Urinary bladder (tissue), 4 donors: ENCODE measurements around the gene PIMREG. TPM values are rescaled to one million over a fixed set of nuclear protein-coding genes. Genes with fewer than 3 reads are reported as not detected.

Experiments used
- DNase-seq: peaks from one replicate; pipeline ENCODE4 v3.0.0-alpha.2; 2015; ENCODE audit errors: extremely low spot score
- H3K27ac ChIP-seq: one replicate; pipeline ENCODE4 v1.5.1; 2013; ENCODE audit warnings: low read depth, mild to moderate bottlenecking, moderate library complexity
- H3K36me3 ChIP-seq: one replicate; pipeline ENCODE4 v1.6.1; 2013; ENCODE audit warnings: mild to moderate bottlenecking, moderate library complexity; ENCODE audit not compliant: insufficient read depth
- H3K4me1 ChIP-seq: one replicate; pipeline ENCODE4 v1.6.1; 2013; ENCODE audit warnings: mild to moderate bottlenecking, moderate library complexity; ENCODE audit not compliant: insufficient read depth
- H3K4me3 ChIP-seq: one replicate; pipeline ENCODE4 v1.5.1; 2013; ENCODE audit warnings: low read depth, low read length
- WGBS: extraction: QIAGEN DNeasy Blood & Tissue Kit; methylation state at CpG from one replicate; pipeline ENCODE4 v1.1.7; 2013; 5-methylcytosine and 5-hydroxymethylcytosine counted together
- polyA plus RNA-seq: library from polyadenylated mRNA; stranded (reverse); fragments of 200-250 nt; gene quantifications from one replicate; pipeline ENCODE4 v1.2.3, GENCODE V29; 2013
- total RNA-seq: library from RNA; depleted of rRNA; stranded (reverse); fragments of >200 nt; gene quantifications from one replicate; pipeline ENCODE4 v1.2.3, GENCODE V29; 2014
- donor health status: healthy with polysubstance abuse.
- donor health status: healthy.

PIMREG gene
- total RNA-seq (14.2 TPM), polyA plus RNA-seq (0.41 TPM)

DNA sequence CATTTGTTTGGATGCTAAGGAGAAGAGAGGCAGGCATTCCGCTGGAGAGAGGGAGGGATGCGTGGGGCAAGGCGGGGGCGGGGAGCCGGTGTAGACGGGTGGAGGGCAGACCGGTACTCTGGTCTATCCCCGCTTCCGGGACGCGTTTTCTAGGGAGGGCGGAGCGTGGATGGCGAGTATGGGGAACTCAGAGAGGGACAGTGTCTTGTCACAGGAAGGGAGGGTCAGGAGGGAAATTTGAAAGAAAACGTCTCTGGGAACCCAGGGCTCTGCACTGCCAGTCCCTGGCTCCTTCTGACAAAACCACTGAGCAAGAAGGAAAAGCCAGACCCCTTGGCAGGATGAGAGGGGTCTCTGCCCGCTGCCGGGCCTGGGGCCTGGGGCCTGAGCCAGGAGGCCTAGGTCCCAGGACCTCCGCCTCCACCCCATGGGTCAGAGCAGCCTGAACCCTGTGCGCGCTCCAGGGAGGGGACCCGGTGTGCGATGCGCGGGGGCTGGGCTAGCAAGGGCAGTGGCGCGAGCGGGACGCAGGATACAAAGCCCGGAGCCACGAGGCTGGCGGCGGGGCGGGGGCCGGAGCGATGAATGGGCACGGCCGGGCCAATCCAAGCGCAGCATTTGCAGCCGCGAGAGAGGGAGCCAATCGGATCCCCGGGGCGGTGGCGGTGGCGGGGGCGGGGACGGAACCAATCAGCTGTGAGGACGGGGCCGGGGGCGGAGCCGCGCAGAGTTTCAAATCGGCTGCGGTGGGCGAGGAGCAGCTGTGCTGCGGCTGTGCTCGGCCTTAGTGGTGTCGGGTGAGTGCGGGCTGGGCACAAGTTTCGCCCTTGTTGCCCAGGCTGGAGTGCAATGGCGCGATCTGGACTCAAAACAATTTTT, at the start of gene PIMREG:
TSS of gene PIMREG (plus strand) at position 764 of the 879 bp plus-strand sequence. CDS start 656 bp downstream, outside the sequence.
- H3K27ac ChIP-seq: no peak within 1 kb of the TSS
- under 1% methylated on average over 62 of the region's 62 CpGs for WGBS
- peak; percentile 85 for DNase-seq

GRCh38 chr17:6398955-6399354, 45.3 kb upstream of the PIMREG start:
- WGBS: 60% methylated on average over 2 of the region's 2 CpGs
- Histone ChIP-seq H3K4me3 (no peak overlapping the region), H3K4me1 (no peaks in the 10 kb centered on the region), H3K27ac (no peak overlapping the region), H3K36me3 (no peaks in the 10 kb centered on the region)
- no peak for DNase-seq

More for the DNA sequence above, at the start of gene PIMREG:
- Histone ChIP-seq H3K36me3 (no peaks in the 10 kb centered on the region), H3K4me1 (no peaks in the 10 kb centered on the region), H3K4me3 (peak within 1 kb of the TSS; percentile 36)

GRCh38 chr17:6402258-6402657, 42.0 kb upstream of the PIMREG start:
- no peak overlapping the region for H3K27ac ChIP-seq
- DNase-seq: no peak
- no peak overlapping the region for H3K4me3 ChIP-seq
- no peaks in the 10 kb centered on the region for H3K36me3 ChIP-seq
- H3K4me1 ChIP-seq: no peaks in the 10 kb centered on the region
- 58% methylated on average over 6 of the region's 6 CpGs for WGBS

- H3K4me3 ChIP-seq: no peak overlapping the region
- H3K27ac ChIP-seq: no peak overlapping the region
- no peak for DNase-seq
- no peaks in the 10 kb centered on the region for H3K36me3 ChIP-seq
- no peaks in the 10 kb centered on the region for H3K4me1 ChIP-seq
- WGBS: 65% methylated on average over 6 of the region's 6 CpGs
Measured at GRCh38 chr17:6408276-6408675, 36.0 kb upstream of the PIMREG start.

- no peaks in the 10 kb centered on the region for H3K36me3 ChIP-seq
- WGBS: 65% methylated on average over 10 of the region's 10 CpGs
- no peaks in the 10 kb centered on the region for H3K4me1 ChIP-seq
- no peak overlapping the region for H3K4me3 ChIP-seq
- DNase-seq: no peak
- H3K27ac ChIP-seq: no peak overlapping the region
Measured at GRCh38 chr17:6408735-6409134, 35.5 kb upstream of the PIMREG start.

GRCh38 chr17:6413065-6413464, 31.2 kb upstream of the PIMREG start:
- Histone ChIP-seq H3K27ac (no peak overlapping the region), H3K36me3 (no peaks in the 10 kb centered on the region), H3K4me3 (no peak overlapping the region), H3K4me1 (no peaks in the 10 kb centered on the region)
- DNase-seq: no peak
- WGBS: 98% methylated on average over 1 of the region's 1 CpG

DNA sequence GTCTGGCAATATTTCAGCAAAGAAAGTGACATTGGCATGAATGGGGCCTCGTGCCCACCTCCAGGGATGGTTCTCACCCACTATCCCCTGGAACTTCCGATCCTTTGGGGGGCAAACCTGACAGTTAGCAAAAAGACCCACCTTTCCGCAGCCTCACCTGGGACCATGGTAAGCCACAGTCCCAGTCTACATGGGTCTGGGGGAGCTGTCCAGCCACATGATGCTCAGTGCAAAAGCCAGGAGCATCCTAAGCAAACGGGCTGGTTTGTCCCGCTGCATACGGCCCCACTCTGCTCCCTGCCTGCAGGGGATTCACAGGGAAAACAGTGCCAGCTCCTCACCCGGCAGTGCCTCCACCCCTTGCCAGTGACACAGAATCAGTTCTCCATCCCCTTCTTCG, 28.6 kb upstream of the PIMREG start:
- H3K36me3 ChIP-seq: no peaks in the 10 kb centered on the region
- no peak overlapping the region for H3K27ac ChIP-seq
- H3K4me1 ChIP-seq: no peaks in the 10 kb centered on the region
- WGBS: 72% methylated on average over 8 of the region's 8 CpGs
- H3K4me3 ChIP-seq: no peak overlapping the region
- no peak for DNase-seq

DNA sequence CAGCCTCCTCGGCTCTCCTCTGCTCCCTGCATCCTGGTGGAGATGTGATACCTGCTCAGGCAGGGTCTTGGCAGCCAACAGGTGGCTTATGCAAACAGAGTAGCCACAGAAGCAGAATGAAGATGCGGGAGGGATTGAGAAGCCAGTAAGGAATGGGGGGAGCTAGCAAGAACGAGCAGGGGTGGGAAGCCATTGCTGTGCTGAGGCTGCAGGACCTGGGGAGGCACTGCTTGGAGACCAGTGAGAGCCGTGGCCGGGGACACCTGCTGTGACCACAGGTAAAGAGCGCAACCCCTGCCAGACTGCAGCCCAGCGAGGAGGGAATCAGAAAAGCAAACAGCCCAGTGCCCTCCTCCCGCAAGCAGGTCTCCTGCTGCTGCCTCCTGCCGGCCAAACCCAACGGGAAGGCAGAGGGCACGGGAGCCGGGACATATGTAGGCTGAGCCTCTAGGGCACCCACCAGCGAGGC, 24.0 kb upstream of the PIMREG start:
- Histone ChIP-seq H3K4me3 (no peak overlapping the region), H3K36me3 (no peaks in the 10 kb centered on the region), H3K4me1 (no peaks in the 10 kb centered on the region), H3K27ac (no peak overlapping the region)
- DNase-seq: no peak
- 15% methylated on average over 13 of the region's 13 CpGs for WGBS

DNA sequence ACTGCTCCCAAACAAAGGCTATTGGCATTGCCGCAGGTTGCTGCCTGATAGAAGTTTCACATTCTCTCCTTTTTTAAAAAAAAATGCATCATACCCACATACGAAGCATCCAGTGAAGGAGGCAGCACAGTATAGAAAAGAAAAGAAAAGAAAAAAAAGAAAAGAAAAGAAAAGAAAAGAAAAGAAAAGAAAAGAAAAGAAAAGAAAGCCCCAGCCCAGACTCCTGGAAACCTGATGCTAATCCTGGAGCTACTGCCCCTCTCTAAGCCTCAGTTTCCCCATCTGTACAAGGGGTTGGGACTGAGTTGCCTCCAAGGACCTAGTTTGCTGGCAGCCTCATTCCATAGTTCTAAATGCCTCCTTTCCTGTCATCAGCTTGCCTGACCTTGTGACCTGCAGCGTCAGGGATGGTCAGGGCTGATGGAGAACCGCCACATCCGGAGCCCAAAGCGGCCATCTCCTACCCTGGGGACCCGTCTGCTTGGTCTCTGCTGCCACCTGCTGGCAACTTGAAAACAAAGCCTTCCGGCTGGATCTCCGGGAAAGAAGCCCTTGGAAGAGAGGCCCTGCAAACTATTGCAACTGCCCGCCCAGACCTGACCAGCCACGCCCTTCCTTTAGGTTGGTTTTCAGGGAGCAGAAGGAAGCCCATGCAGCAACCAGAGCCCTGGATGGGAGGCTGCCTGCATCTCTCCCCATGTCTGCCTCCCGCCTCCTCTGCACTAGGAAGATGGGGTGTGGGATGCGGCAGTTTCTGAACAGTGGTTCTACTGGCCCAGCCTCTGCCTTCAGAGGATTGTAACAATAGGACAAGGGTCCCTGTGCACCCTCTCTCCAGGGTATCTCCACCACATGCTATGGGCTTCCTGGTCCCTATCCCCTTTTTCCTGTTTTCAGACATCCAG, 22.3 kb upstream of the PIMREG start:
- WGBS: 26% methylated on average over 13 of the region's 13 CpGs
- Histone ChIP-seq H3K4me1 (no peaks in the 10 kb centered on the region), H3K4me3 (no peak overlapping the region), H3K27ac (no peak overlapping the region), H3K36me3 (no peaks in the 10 kb centered on the region)
- peak; percentile 11 for DNase-seq

DNA sequence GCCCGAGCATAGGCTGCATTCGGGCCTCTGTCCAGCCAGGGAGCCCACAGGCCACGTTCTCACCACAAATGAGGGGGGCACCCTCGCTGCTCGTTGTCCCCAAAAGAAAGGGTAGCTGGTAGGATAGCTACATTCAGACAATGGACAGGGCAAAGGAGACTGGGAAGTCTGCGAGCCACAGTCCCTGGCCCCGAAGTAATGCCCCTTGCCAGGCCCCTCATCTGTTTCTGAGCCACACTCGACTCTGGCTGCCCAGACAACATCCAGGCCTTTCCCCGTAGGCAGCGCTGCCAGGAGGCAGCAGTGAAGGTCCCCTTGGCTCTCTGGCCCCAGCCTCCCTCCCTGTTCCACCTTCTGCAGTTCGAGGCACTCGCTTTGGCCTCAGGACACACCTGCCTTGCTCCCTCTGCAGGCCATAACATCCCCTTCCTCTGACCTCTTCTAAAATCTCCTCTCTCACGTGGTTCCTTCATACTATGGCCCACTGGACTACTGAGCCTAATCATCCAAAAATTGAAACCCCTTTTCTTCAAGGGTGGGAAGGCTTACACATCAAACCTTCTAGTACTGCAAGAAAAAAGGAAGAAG, 21.5 kb upstream of the PIMREG start:
- Histone ChIP-seq H3K4me1 (no peaks in the 10 kb centered on the region), H3K27ac (no peak overlapping the region), H3K4me3 (no peak overlapping the region), H3K36me3 (no peaks in the 10 kb centered on the region)
- 57% methylated on average over 13 of the region's 13 CpGs for WGBS
- no peak for DNase-seq

DNA sequence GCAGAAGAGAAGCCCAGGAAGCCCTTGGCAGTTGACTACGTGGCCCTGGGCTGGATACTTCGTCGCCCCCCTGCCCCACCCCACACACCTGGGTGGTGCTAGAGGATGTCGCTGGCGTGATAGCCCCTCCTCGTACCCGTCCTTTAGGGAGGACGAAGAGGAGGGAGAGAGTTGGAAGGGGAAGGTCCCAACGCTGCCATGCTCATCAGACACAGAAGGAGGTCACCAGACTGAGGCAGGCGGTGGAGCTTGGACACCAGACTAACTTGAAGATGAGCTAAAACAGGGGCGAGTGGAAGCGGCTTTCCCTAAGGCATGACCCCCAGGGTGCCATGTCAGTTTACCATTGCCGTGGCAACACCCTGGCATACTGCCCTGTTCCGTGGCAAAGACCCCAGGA, 20.3 kb upstream of the PIMREG start:
- H3K36me3 ChIP-seq: no peaks in the 10 kb centered on the region
- DNase-seq: no peak
- no peak overlapping the region for H3K27ac ChIP-seq
- 75% methylated on average over 14 of the region's 14 CpGs for WGBS
- H3K4me3 ChIP-seq: no peak overlapping the region
- H3K4me1 ChIP-seq: no peaks in the 10 kb centered on the region

DNA sequence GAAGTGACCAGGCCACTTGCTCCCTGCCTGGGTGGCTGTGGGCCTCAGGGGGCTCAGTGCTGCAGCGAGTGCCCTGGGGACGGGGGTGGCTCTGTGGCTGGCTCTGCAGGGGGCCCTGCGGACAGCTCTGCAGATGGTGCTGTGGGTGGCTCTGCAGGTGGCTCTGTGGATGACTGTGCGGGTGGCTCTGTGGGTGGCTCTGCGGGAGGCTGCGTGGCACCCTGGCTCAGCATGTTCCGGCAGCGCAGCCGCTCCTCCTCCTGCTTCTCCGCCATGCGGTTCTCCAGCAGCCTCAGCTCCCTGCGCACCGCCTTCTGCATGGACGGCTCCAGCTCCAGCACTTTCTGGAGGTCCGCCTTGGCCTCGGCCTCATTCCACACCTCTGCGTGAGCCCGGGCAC, 18.8 kb upstream of the PIMREG start:
- 90% methylated on average over 18 of the region's 18 CpGs for WGBS
- H3K4me3 ChIP-seq: no peak overlapping the region
- H3K36me3 ChIP-seq: no peaks in the 10 kb centered on the region
- no peak overlapping the region for H3K27ac ChIP-seq
- no peaks in the 10 kb centered on the region for H3K4me1 ChIP-seq
- DNase-seq: no peak

GRCh38 chr17:6426356-6427101, 17.7 kb upstream of the PIMREG start:
- Histone ChIP-seq H3K36me3 (no peaks in the 10 kb centered on the region), H3K4me3 (no peak overlapping the region), H3K27ac (no peak overlapping the region), H3K4me1 (no peaks in the 10 kb centered on the region)
- DNase-seq: no peak
- 88% methylated on average over 25 of the region's 25 CpGs for WGBS
